ENCODE data around the gene FBLL1.
"Not testable (repeated sequence)": the region's sequence is repeated elsewhere in the genome, so short reads cannot be mapped to it uniquely, and the experiment has no call there.

The FBLL1 gene

DNA sequence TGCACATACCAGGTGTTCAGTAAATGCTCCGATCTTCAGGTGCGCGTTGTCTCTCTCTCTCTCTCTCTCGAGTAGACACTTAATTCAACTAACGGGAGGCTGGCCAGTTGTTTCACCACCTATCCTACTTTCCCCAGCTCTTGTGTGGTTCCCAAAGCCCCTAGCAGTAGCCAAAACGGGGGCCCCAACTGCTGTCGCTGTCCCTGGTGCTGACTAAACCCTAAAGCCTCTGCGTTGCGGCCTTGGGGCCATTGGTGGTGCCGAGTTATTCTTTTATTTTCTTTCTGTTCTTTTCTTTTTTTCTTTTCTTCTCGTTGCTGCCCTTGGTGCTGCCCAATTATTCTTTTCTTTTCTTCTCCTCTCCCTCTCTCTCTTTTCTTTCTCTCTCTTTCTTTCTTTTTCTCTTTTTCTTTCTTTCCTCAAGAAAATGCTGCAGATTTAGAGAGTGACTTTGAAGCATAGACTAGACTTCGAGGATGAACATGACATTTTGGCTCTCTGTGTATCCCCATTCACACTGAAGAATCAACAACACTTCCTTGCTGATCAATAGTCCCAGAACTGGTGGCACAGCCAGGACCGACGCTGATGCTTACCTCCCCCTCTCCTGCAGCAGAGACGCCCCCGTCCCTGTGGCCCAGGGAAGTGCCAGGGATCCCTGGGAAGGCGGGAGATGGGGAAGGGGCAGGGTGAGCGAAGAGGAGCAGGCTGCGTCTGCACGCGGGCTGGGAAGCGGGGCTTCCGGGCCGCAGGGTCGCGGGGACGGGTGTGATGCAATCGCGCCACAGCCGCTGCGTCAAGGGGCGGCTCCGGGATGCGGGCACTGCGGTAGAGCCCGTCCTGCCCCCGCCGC is at the start of gene FBLL1:
Gene FBLL1, plus strand, starts transcription at position 785 of the 853 bp plus-strand sequence. CDS start 200 bp downstream, outside the sequence.
- DNase-seq = peak; percentile 4

DNA sequence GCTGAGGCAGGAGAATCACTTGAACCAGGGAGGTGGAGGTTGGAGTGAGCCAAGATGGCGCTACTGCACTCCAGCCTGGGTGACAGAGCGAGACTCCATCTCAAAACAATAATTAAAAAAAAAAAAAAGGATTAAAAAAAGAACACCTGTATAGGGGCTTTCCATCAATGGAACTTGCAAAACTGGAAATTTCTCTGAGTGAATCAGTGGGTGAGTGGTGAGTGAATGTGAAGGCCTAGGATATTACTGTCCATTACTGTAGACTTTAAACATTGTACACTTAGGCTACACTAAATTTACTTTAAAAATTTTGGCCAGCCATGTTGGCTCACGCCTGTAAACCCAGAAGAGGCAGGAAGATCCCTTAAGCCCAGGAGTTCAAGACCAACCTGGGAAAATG is 48.5 kb upstream of the FBLL1 start:
- no peak for DNase-seq

DNA sequence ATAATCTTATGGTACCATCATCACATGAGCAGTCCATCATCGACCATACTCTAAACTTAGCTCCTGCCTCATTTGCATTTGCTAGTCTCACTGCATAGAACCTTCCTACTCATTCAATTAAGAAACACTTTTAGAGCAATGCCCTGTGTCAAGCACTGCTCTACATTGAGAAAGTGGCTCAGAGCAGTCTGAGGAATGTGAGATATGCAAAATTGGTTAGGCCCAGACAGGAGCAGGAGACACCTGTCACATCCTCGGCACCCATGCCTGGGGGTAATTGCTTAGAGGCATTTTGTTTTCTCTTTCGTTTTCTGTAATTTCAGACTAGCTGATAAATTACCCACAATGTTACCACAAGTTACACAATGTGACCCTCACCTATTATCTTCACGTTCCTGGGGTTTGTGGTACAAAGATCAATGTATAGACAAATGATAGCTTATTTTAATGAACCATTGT is 47.7 kb upstream of the FBLL1 start:
- no peak for DNase-seq

DNA sequence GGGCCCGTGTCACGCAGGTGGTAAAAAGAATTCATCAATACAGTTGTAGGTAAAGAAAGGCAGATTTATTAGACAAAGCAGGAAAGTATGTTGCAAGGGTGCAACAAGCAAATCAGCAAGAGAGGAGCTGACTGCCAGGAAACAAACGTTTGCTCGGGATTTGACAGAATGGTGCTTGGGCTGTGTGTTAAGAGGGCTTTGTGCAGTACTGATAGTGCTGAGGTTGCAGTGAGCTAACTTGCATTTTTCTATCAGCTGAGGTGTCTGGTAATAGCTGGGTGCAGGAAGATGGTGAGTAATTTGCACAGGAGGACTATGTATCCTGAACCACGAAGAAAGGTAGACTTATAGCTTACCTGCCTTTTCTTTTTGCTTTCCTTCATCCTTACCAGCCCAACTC is 46.7 kb upstream of the FBLL1 start:
- no peak for DNase-seq

DNA sequence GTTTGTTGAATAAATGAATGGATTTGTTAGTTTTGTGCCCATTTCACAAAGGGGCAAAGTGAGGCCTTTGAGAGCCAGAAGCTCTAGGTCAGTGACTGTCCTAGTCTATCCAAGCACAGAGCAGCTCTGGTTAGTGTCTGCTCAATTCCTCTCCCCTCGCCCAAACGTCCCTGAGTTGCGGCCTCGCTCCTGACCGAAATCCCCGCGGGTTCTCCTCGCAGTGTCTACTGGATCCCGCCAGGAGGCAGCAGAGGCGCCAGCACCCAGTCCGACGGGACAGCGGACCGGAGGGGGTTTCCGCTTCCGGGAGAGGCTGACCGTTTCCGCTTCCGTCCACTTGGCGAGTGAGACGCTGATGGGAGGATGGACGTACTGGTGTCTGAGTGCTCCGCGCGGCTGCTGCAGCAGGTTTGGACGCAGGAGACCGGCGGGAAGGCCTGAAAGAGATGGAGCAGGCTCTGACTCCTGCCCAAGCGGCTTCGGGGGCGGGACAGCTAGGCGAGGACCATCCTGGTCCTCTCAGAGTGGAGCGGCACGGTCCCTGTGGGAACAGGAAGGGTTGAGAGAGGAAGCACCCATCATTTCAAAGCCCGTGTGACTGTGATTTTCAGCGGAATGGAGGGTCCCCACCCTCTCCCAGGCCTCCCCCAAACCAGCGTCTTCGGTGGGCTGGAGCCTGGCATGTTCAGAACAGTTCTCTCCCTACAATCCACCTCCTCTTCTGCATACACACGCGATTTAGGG is 42.8 kb upstream of the FBLL1 start, which contains the start of gene RARS1:
Gene RARS1, plus strand, starts transcription at position 336 of the 744 bp plus-strand sequence. Its CDS starts 28 bp downstream, at position 364.
- peak; percentile 80 for DNase-seq

DNA sequence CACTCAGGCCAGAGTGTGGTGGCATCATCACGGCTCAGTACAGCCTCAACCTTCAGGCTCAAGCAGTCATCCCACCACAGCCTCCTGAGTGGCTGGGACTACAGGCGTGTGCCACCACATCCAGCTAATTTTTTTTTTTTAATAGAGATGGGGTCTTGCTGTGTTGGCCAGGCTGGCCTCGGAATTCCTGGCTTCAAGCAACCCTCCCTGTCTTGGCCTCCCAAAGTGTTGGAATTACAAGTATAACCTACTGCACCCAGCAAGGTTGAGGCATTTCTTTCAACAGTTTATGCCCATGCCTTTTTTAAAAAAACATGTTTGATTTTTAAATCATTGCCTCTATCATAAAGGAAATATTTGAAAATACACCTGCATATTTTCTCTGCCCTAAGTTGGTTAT is 40.0 kb upstream of the FBLL1 start:
- no peak for DNase-seq

DNA sequence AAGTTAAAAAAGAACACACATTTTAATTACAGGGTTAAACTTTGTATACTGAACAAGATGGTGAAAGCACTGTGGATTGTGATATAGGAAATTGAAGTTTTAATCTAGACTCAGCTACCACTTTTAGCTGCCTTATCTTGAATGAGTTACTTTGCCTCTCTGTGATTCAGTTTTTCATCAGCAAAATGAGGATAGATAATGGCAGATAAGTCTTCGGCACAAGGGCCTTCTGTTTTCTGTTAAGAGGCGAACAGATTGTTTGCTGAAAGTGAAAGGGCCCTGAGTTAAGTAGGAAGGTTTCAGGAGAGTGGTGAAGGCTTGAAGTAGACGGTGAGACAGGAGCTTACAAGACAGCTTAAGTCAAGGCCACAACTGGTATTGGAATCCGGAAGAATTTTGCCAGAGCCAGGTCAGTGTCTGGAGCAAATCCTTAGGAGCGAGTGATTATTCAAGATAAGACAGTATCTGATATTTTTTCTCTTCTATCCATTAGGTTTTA is 35.0 kb upstream of the FBLL1 start:
- no peak for DNase-seq

DNA sequence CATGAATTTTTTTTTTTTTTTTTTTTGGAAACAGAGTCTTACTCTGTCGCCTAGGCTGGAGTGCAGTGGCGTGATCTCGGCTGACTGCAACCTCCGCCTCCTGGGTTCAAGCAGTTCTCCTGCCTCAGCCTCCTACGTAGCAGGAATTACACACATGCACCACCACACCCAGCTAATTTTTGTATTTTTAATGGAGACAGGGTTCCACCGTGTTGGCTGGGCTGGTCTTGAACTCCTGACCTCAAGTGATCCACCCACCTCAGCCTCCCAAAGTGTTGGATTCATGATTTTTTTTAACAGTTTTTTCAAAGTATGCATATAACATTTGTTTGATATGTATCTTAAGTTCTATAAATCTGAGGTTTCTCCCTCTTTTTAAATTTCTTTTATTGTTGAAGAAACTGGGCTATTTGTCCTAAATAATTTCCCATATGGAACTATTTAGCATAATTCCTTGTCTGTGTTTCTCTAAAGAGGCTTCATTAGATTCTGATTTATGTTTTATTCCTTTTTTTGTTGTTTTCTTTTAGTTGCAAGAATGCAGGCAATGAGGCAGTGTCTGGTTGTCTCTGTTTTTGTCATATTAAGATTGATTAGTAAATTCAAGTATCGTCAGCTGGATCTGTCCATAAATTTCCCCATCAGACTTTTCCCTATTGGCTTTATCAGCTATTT is 26.4 kb upstream of the FBLL1 start:
- DNase-seq = no peak

DNA sequence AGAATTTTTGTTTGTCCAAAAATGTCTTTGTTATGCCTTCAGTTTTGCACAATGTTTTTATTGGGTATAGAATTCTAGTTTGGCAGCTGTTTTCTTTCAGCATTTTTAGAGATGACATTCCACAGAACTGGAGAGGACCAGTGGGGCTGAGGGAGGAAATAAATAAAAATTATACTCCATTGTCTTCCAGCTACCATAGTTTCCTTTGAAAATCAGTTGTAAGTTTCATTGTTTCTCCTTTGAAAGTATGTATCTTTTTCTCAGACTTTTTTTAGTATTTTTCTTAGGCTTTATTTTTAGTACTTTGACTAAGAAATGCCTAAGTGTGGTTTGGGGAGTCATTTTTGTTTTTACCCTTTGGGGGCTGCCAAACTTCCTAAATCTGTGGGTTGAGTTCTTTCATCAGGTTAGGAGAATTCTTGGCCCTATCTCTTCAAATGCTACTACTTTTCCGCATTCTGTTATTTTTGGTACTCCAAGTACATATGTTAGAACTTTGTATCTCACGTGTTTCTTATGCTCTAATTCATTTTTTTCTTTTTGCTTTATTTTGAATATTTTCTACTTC is 15.2 kb upstream of the FBLL1 start:
- DNase-seq = no peak

DNA sequence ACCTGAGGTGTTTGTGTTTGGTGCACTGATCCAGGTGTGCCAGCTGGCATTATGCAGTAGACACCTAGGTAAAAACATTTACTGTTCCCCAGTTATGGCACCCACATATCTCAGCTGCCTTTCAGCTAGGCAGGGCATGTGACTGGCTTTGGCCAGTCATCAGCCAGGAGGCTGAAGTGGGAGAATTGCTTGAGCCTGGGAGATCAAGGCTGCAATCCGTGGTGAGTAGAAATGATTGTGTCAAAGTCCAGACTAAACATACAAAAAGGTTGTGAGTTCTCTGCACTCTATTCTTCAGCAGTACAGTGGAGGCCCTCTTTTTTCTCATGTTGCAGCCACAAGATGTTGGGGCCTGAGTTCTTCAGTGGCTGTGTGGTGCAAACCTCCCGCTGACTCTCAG is 3.2 kb upstream of the FBLL1 start:
- no peak for DNase-seq

DNA sequence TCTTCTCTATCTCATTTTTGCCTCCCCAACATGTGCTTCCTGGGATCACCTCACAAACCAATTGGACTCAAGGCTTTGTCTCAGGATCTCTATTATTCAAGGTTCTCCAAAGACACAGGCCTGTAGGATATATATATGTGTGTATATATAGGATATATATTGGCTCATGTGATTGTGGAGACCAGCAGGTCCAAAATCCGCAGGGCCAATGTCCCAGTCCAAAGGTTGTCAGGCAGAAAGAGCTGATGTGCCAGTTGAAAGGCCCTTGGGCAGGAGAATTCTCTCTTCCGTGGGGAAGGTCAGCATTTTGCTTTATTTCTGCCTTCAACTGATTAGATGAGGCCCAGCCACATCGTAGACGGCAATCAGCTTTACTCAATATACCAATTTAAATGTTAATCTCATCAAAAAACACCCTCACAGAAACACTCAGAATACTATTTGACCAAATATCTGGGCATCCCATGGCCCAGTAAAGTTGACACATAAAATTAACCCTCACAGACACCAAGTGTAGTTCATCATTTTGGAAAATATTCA is 1.3 kb upstream of the FBLL1 start:
- no peak for DNase-seq

DNA sequence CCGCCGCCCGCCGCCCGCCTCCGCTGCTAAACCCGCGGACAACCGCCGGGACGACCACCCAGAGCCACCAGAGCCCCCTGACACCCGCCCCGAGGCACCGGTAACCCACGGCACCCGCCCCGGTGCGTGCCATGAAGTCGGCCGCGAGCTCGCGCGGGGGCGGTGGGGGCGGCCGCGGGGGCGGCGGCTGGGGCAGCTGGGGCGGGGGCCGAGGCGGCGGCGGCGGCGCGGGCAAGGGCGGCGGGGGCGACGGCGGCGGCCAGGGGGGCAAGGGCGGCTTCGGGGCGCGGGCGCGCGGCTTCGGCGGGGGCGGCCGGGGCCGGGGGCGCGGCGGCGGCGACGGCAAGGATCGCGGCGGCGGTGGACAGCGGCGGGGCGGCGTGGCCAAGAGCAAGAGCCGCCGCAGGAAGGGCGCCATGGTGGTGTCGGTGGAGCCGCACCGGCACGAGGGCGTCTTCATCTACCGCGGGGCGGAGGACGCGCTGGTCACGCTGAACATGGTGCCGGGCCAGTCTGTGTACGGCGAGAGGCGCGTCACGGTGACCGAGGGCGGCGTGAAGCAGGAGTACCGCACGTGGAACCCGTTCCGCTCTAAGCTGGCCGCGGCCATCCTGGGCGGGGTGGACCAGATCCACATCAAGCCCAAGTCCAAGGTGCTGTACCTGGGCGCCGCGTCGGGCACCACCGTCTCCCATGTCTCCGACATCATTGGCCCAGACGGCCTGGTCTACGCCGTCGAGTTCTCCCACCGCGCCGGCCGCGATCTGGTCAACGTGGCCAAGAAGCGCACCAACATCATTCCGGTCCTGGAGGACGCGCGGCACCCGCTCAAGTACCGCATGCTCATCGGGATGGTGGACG is 499 bp downstream of the FBLL1 start:
- no peak for DNase-seq

DNA sequence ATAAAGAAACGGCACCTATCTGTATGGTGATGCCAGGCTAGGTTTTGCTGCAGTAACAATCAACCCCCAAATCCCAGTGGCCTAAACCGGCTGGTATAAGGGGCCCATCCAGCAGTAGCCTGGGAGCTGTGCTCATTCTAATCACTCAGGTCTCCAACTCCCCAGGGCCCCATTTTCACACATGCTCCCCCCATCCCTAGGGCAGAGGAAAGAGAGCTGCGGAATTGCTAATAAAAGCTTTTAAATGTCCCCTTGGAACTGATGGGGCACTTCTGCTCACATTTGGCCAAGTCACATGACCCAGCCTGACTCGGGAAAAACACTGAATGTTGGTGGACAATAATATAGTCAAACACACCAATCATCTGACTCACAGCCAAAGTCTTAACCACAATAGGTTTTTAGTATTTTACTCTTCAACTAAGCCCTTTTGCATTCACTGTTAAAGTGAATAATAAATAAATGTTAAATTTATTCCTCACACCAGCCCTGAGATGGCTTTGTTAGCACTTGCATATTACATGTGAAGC is 1.6 kb downstream of the FBLL1 start:
- DNase-seq = no peak

DNA sequence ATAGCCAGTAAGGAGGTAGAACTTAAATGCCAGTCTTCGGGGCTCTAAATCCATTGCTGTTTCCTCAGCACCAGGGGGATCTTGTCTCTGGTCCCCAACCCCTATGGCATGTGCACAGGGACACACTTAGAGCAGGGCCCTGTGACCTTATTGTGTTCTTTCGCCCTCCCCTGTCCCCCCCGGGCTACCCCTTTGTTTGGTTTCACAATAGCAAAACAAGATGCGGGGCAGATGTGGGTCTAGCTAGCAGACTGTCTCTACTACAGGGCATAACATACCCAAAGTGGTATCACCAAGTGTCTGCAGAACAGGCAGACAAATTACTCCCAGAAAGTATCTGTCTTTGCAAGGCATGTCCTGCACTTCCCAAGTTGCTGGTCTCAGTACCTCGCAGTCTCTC is 2.1 kb downstream of the FBLL1 start:
- no peak for DNase-seq

DNA sequence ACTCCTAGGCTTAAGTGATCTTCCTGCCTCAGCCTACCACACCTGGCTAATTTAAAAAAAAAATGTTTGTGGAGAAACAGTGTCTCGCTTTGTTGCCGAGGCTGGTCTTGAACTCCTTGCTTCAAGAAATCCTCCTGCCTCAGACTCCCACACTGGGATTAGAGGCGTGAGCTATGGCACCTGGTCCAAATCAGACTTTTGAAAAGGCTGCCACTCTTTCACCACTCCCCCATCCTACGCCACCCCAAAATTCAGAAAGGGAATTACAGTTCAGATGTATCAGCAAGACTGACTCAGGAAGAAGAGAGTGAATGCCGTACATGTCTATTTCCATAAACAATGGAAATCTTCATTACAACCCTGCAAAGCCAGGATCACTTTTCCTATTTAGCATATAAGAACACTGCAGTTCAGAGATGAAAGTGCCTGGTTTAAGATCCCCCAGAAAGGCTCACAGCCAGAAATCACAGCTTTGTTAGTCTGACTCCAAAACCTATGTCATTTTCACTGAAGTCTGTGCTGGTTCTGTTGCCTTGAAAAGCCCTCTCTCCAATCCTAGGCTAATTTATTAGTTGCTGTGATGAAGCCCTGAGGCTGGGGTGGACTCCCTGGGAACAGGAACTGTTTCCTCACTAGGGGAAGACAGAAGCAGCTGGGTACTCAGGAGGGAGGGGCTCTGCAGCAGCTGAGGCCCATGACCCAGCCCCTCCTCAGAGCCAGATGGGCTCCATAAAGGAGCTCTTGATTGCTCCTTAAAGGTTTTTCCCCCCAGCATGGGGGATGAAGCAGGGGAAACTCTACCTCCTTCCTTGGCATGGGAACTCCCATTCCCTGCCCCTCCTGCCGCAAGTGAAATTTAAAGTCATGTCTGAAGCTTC is 3.1 kb downstream of the FBLL1 start:
- no peak for DNase-seq

DNA sequence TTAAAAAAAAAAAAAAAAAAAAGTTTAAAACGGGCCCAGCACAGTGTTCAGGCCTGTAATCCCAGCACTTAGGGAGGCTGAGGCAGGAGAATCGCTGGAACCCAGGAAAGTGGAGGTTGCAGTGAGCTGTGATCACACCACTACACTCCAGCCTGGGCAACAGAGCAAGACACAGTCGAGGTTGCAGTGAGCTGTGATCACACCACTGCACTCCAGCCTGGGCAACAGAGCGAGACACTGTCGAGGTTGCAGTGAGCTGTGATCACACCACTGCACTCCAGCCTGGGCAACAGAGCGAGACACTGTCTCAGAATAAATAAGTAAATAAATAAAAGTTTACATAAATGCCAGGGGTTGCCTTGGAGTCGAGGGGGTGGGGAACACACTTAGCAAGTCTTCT is 5.2 kb downstream of the FBLL1 start:
- DNase-seq = not testable (repeated sequence)

DNA sequence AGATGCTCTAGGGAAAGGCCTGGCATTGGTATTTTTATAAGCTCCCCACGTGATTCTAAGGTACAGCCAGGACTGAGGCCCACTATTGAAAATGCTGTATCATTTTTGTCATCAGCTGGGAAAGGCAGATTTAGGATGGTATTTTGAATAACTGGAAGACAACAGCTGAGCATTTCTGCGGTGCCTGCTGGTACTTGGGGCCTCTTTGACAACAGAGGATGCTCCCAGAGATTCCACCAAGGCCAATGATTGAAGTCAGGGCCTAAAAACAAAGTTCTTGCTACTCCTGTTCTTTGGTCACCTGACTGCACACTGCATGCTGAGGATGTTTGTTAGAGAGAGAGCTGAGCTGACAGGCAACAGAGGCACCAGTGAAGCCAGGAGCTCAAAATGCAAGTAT is 8.1 kb downstream of the FBLL1 start:
- no peak for DNase-seq

DNA sequence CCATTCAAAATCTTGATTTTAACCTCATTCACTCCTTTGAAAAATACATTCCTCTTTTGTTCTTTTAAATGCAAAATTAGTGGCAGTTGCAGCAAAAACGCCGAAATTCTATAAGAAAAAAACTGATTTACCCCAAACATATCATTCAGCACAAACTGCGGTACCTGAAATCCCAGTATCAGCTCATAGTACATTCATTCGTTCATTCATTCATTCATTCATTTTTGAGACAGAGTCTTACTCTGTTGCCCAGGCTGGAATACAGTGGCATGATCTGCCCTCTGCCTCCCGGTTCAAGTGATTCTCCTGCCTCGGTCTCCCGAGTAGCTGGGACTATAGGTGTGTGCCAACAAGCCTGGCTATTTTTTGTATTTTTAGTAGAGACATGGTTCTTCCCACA is 20.4 kb downstream of the FBLL1 start:
- DNase-seq = no peak

DNA sequence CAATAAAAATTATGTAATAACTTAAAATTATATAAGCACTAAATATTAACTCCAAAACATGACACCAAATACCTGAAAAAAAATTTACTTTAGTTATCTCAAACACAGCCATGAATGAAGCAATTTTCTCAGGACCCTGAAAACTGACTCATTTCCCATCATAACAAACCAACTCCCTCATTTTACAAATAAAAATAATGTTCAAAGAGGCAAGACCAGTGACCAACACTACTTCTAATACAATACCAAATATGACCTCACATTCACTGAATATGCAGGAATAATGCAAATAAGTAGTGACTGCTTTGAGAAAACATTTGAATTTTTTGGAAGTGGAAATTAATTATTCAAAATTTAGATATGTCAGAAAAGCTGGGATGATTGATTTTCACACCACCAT is 21.6 kb downstream of the FBLL1 start:
- DNase-seq = no peak

DNA sequence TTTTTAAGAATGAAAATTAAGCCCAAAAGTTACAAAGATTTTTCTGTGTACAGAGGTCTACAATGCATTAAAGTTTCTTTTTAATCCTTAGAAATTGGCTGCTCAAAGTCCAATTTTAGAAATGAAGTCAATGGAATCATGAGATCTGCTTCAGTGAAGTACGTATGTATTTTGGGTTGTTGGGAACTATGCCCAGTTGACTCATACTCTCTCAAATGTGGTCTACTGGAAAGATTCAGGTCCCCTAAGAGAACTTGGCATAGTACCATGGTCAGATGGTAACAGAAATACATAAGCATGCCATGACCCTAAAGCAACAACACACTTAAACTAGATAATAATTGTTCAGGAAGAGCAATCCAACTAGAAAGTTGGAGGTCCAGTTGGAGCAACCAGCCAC is 23.0 kb downstream of the FBLL1 start:
- DNase-seq = no peak
